Kidney epithelial cell (primary cell): Measurements from ENCODE around the gene AOPEP. TPM values are rescaled to one million over a fixed set of nuclear protein-coding genes. Genes with fewer than 3 reads are reported as not detected.

Experiments used
- DNase-seq: peaks from one replicate; pipeline ENCODE4 v3.0.0-alpha.2; 2010; ENCODE audit warnings: low read depth
- H3K27me3 ChIP-seq: 2 replicates; pipeline ENCODE4 v1.6.0; 2011; ENCODE audit warnings: low read length; ENCODE audit not compliant: control insufficient read depth, insufficient read depth
- H3K36me3 ChIP-seq: 2 replicates; pipeline ENCODE4 v1.5.1; 2011; ENCODE audit warnings: low read length; ENCODE audit not compliant: control insufficient read depth, insufficient read depth
- H3K4me3 ChIP-seq: 2 replicates; pipeline ENCODE4 v1.5.1; 2011; ENCODE audit warnings: low read depth, mild to moderate bottlenecking, control low read depth, low read length
- total RNA-seq: library from RNA; depleted of rRNA; stranded (reverse); fragments of >200 nt; gene quantifications from 2 replicates; pipeline ENCODE4 v1.2.3, GENCODE V29; 2015
- TF ChIP-seq, protein P1 (sequence below): IDR thresholded peaks from 2 replicates; pipeline ENCODE4 v1.5.1; 2011; ENCODE audit warnings: mild to moderate bottlenecking, moderate library complexity, low read length, control low read depth, inconsistent platforms; ENCODE audit not compliant: insufficient read depth, poor library complexity, severe bottlenecking

AOPEP gene
- total RNA-seq, 1 donor from 2014 or later = 17.4 TPM

DNA sequence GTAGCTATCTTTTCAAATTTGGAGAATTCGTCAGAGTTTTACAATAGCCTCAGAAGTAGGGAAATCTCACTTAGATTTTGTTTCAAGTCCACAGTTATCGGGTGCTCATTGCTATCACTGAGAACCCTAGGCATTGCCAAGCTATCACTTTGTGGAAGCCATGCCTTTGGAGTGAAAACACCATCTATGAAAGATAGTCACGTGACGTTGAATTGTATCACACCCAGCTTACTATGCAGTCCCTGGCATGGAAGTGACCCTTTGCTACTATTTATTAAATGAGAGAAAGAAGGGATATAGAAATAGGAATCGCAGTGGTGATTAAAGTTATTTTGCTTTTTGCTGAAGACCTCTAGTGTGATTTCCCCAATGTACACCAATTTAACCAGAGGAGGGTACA, 97.2 kb downstream of the AOPEP start:
- DNase-seq = no peak
- no peaks in the 10 kb centered on the region for H3K27me3 ChIP-seq
- TF ChIP-seq, protein P1, sequence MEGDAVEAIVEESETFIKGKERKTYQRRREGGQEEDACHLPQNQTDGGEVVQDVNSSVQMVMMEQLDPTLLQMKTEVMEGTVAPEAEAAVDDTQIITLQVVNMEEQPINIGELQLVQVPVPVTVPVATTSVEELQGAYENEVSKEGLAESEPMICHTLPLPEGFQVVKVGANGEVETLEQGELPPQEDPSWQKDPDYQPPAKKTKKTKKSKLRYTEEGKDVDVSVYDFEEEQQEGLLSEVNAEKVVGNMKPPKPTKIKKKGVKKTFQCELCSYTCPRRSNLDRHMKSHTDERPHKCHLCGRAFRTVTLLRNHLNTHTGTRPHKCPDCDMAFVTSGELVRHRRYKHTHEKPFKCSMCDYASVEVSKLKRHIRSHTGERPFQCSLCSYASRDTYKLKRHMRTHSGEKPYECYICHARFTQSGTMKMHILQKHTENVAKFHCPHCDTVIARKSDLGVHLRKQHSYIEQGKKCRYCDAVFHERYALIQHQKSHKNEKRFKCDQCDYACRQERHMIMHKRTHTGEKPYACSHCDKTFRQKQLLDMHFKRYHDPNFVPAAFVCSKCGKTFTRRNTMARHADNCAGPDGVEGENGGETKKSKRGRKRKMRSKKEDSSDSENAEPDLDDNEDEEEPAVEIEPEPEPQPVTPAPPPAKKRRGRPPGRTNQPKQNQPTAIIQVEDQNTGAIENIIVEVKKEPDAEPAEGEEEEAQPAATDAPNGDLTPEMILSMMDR = no peak
- H3K4me3 ChIP-seq = no peak overlapping the region
- H3K36me3 ChIP-seq = no peaks in the 10 kb centered on the region

DNA sequence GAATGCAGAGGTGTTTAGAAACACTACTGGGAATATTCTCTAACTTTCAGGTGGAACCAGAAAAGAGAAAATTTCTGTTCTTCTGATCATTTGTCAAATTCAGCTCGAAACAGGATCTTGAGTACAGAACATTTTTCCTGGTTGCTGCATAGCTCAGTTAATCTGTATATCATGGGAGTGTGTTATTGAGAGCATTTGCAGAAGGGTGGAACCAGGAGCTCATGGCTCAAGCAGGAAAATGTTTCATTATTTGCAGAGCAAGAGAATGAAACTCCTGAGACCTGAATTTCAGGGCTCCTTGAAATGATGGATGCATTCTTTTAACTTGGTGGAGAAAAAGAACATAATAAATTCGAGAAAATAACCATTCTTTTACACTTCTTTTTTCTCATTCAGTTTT, 97.9 kb downstream of the AOPEP start:
- no peaks in the 10 kb centered on the region for H3K27me3 ChIP-seq
- H3K36me3 ChIP-seq = no peaks in the 10 kb centered on the region
- H3K4me3 ChIP-seq = no peak overlapping the region
- no peak for DNase-seq
- TF ChIP-seq, protein P1 = no peak

DNA sequence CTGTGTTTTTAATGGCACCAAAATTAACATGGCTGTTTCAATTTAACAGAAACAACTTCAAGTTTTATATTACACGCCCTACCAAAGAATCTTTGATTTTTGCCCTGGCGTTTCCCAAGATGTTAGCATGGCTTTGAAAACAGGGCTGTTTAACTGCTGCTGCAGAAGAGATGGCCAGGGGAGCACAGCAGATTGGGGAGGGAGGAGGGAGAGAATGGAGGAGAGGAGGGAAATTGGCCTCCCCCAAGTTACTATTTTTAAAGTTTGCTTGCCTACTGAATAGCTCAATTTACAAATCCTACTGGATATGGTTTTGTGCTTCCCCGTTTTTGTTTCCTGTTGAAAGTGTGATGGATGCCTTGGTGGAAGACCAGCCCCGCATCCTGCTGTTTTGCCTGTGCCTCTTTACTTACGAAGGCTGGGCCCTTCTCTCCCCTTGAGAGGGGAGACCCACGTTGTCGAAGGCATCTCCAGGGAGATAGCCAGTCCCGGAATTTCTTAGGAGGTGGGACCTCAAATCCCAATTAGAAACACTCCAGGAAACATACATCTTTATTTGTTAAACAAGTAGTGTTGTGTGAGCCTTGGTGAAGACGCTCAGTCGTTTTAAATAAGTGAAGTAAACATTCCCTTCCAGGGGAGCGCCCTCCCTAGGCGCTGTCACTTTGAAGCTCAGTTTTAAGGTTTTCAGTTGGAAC, 98.6 kb downstream of the AOPEP start:
- TF ChIP-seq, protein P1 = no peak
- H3K36me3 ChIP-seq = no peaks in the 10 kb centered on the region
- no peak overlapping the region for H3K4me3 ChIP-seq
- no peak for DNase-seq
- H3K27me3 ChIP-seq = no peaks in the 10 kb centered on the region

DNA sequence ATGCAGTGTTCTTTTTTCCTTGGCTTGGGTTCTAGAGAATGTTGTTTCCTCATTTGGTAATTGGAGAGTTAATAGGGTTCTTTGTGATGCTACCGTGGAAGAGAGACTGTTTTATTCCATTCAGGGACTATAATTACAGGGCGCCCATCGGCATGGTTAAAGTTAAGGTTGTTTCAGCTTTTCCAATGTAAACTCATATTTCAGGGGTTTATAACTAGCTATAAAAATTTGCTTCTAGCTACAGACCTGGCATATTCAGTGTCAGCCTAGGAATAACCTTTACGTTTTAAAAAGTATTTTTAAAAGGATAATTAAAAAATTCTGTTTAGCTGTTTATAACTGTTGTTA, 99.1 kb downstream of the AOPEP start:
- Histone ChIP-seq H3K36me3 (no peaks in the 10 kb centered on the region), H3K27me3 (no peaks in the 10 kb centered on the region), H3K4me3 (no peak overlapping the region)
- TF ChIP-seq, protein P1 = no peak
- DNase-seq = no peak

DNA sequence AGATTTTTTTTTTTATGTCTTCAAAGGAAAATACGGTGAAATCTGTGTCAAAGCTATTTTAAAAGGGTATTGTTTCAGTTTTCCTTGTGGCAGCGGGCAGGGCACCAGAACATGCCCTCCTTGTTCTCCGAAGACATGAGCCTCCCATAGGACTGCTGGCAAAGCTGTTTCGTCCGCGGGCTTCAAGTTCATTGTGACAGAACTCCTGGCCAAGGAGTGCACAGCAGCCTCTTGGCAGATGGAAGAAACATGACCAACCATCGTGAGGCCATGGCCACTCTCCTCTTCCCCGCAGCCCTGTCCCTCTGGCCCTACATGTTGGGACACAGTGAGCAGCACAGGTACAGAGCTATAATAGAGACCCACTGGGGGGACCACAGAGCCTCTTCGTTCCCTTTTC, 99.5 kb downstream of the AOPEP start:
- TF ChIP-seq, protein P1 = no peak
- DNase-seq = no peak
- H3K4me3 ChIP-seq = no peak overlapping the region

More for the DNA sequence above, 99.5 kb downstream of the AOPEP start:
- no peaks in the 10 kb centered on the region for H3K27me3 ChIP-seq
- H3K36me3 ChIP-seq = no peaks in the 10 kb centered on the region
